ENCODE data around the gene ACTR1A.

Gene ACTR1A

GRCh38 chr10:102452672-102453340 lies 49.7 kb downstream of the ACTR1A start:
- DNase-seq: no peak

GRCh38 chr10:102451105-102451969 lies 51.2 kb downstream of the ACTR1A start, which contains the start of gene C10orf95:
Gene C10orf95, minus strand, starts transcription at chr10:102451543. Its CDS starts 450 bp downstream, at chr10:102451093.
- DNase-seq: no peak

GRCh38 chr10:102450374-102451104 lies 52.0 kb downstream of the ACTR1A start:
- DNase-seq: peak; percentile 89

- no peak for DNase-seq
These were observed 52.5 kb downstream of the ACTR1A start for GRCh38 chr10:102450124-102450373.

- peak; percentile 51 for DNase-seq
These were observed 53.0 kb downstream of the ACTR1A start for GRCh38 chr10:102449321-102450123.

GRCh38 chr10:102444851-102445250 lies 57.7 kb downstream of the ACTR1A start:
- no peak for DNase-seq

GRCh38 chr10:102438374-102438773 lies 64.1 kb downstream of the ACTR1A start:
- no peak for DNase-seq

GRCh38 chr10:102437515-102437914 lies 65.0 kb downstream of the ACTR1A start:
- no peak for DNase-seq

- no peak for DNase-seq
These were observed 66.2 kb downstream of the ACTR1A start for GRCh38 chr10:102436312-102436711.

- no peak for DNase-seq
These were observed 66.8 kb downstream of the ACTR1A start for GRCh38 chr10:102435529-102436233.

GRCh38 chr10:102435133-102435497 lies 67.4 kb downstream of the ACTR1A start:
- DNase-seq: no peak

GRCh38 chr10:102434394-102435132 lies 67.9 kb downstream of the ACTR1A start:
- no peak for DNase-seq

GRCh38 chr10:102433619-102434046 lies 68.9 kb downstream of the ACTR1A start:
- no peak for DNase-seq

- peak; percentile 98 for DNase-seq
These were observed 70.2 kb downstream of the ACTR1A start, which contains the start of gene CUEDC2 for GRCh38 chr10:102432162-102432950. Gene CUEDC2, minus strand, starts transcription at chr10:102432574. Its CDS starts 7,386 bp downstream, at chr10:102425188.

GRCh38 chr10:102431452-102432124 lies 70.9 kb downstream of the ACTR1A start:
- no peak for DNase-seq

GRCh38 chr10:102429468-102429867 lies 73.0 kb downstream of the ACTR1A start:
- DNase-seq: no peak

Data from right hindlimb (tissue), 1 donor.